GM11168 (cell line): ENCODE results near the gene TBC1D10A.

ENCODE experiments used
- in situ Hi-C: fragments of 300-500 bp; cut with MboI; formaldehyde crosslinking; loops from one replicate; pipeline ENCODE4 v1.12.0; 2022; ENCODE audit warnings: low sequenced_read_pairs; ENCODE audit not compliant: unreplicated experiment

Gene TBC1D10A

GRCh38 chr22:30305519-30305905, 21.2 kb downstream of the TBC1D10A start:
- in situ Hi-C loops: no loop called here

- in situ Hi-C loops: no loop called here
Observed at GRCh38 chr22:30304495-30305244, 22.1 kb downstream of the TBC1D10A start.

DNA sequence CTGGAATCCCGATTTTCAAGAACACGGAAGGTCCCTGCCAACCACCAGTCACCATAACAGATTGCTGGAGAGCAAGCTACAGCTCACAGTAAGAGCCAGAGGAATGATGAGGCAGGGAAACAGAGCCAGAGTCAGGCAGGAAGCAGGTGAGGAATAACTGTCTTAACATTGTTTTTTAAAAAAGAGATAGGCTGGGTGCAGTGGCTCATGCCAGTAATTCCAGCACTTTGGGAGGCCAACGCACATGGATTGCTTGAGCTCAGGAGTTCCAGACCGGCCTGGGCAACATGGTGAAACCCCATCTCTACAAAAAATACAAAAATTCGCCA, 24.0 kb downstream of the TBC1D10A start:
- in situ Hi-C loops: no loop called here

DNA sequence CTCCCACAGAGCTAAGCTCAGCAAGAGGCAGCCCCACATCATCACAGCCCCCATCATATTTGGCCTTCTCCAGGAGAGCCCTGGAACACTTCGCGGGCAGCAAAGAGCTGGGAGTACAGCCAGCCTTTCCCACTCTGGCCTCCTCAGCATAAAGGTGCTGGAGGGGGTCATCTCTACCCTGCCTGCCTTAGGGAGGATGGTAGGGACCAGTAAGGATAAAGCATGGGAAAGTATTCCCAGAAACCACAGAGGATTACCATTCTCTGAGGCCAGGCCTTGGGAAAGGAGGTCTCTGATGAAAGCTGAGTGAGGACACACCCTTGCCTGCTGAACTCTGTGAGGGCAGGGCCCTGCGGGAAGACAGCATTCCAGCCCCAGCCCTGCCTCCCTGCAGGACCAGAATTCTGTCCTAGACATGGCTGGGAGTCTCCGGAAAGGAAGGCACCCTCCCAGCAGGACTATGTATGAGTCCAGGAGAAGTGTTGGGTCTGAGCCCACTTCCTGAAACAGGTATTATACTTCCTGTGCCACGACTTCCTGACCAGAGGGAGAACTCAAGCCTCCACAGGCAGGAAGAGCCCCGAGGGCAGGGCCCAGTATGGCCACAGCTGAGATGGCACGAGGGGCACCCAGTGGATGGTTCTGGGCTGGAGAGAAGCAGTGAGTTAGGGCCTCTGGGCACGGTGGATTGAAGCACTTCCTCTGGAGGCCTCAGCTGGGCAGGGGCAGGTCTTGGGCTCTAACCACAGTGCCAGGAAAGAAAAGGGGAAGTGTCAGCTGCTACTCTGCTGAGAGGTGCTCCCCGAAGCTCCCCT, 24.5 kb downstream of the TBC1D10A start:
- in situ Hi-C loops: no loop called here

DNA sequence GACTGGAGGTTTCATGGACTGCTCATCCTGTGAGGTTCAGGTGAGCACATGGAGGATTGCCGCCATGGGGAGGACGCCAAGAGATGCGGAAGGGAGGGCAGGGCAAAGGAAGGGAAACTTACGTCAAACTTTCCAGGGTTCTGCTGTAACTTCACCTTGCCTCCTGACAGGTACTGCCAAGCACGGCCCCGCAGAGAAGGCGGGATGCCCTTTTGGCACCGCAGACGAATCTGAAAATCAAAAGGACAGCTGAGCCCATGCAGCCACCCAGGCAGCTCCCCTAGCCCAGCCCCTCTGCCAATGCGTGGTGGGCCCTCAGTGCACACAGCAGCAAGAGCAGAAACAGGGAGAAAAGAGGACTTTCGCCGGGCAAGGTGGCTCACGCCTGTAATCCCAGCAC, 27.4 kb downstream of the TBC1D10A start:
- in situ Hi-C loops: no loop called here

- in situ Hi-C loops: no loop called here
Observed at GRCh38 chr22:30297991-30298701, 28.6 kb downstream of the TBC1D10A start.

DNA sequence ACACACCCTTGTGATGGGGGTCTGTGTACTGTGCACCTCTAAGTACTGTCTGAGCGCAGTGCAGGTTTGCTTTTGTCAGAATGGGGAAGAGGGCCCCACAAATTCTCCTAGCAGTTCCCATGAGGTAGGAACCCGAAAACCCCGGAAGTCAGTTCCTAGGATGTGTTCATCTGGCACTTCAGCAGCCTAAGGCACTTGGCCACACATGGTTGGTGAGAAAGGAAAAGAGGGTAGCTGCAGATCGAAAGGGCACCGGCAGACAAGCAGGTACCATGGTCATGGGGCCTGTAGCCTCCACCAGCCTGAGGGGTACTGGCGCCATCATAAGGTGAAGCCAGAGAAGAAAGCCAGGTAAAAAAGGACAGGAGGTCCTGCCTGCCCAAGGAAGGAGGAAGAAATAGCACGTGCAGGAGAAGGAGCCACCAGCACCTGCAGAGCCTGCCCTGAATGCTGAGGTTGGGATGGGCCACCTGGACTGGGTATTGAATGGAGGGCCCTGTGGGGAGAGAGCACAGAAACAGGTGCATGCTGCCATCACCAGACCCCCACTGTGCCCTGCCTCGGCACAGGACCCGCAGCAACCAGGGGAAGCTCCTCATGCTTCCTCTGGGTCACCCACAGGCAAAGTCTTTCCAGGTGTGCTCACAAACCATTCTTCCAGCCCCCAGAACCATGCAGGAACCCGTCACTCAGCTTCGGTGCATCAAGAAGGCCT, 29.3 kb downstream of the TBC1D10A start:
- in situ Hi-C loops: no loop called here

GRCh38 chr22:30296833-30297232, 29.9 kb downstream of the TBC1D10A start:
- in situ Hi-C loops: no loop called here

- in situ Hi-C loops: no loop called here
Observed at GRCh38 chr22:30296324-30296723, 30.4 kb downstream of the TBC1D10A start.

- in situ Hi-C loops: no loop called here
Observed at GRCh38 chr22:30295576-30295975, 31.2 kb downstream of the TBC1D10A start.

GRCh38 chr22:30294830-30295229, 31.9 kb downstream of the TBC1D10A start:
- in situ Hi-C loops: no loop called here

DNA sequence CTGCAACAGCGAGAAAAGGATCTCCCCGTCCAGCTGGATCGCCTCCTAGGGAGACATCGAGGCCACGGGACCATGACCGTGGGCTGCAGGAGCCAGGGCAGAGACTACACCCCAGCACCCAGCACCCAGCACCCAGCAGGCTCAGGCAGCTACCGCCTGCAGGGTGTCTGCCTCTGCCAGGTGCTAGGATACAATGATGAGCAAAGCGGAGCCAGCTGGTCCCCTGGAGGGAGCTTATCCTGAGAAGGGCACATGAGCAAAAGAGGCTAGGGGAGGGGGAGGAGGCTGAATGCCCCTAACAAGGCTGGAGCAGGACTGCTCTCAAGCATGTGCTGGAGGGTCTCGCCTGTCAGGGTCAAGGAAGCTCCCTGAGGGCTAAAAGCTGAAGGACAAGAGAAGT, 32.7 kb downstream of the TBC1D10A start:
- in situ Hi-C loops: no loop called here

DNA sequence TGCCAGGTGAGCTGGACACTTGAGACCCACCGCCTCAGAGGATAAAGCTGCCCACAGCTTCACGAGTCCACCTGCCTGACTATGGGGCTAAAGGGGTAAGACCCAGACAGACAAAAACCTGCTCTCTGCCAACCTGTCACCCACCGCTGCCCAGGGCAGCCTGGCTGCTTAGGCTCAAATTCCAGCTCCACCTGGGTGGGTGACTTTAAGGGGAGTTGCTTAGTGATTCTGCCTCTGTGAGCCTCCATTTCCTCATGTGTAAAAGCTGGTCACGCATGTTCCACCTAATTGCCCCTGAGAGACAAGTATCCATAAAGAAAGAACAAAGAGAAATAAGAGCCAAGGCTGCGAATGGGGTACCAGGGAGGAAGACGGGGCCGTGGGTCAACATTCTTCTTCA, 33.7 kb downstream of the TBC1D10A start:
- in situ Hi-C loops: no loop called here

DNA sequence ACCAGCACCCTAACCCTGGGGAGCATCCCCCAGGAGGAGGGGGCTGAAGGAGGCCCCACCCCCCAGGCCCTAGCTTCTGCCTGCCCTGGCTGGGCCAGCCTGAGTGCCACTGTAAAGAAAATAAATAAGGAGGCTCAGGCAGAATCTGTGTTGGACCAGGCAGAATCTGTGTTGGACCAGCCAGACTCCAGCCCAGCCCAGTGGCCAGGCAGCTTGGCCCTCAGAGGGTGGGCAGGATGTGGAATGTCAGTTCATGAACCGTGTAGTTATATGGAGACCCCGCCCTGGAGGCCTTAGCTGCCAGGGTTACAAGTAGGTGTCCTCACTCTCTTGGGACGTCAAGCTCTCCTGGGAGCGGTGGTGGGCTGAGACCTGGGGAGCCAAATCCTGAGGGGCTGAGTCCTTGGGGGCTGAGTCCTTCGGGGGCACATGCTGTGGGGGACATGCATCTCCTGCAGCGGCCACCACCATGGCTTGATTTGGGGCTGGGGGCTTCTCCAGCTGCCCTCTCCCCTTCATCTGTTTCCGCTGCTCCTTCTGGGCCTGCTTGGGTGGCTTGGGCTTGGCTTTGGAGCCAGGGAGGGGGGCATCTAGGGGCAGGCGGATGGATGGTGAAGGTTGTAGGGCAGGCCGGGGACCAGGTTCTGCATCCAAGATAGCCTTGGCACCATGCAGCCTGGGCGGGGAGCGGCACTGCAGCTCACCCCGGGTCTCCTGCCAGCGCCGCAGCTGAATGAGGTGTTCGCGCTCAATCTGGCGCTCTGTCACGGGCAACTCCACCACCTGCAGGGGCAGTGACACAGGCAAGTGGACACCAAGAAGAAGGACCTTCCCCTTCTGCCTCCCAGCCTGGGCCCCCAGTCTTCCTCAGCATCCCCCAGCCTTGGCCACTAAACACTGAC, 34.4 kb downstream of the TBC1D10A start:
- in situ Hi-C loops: no loop called here

DNA sequence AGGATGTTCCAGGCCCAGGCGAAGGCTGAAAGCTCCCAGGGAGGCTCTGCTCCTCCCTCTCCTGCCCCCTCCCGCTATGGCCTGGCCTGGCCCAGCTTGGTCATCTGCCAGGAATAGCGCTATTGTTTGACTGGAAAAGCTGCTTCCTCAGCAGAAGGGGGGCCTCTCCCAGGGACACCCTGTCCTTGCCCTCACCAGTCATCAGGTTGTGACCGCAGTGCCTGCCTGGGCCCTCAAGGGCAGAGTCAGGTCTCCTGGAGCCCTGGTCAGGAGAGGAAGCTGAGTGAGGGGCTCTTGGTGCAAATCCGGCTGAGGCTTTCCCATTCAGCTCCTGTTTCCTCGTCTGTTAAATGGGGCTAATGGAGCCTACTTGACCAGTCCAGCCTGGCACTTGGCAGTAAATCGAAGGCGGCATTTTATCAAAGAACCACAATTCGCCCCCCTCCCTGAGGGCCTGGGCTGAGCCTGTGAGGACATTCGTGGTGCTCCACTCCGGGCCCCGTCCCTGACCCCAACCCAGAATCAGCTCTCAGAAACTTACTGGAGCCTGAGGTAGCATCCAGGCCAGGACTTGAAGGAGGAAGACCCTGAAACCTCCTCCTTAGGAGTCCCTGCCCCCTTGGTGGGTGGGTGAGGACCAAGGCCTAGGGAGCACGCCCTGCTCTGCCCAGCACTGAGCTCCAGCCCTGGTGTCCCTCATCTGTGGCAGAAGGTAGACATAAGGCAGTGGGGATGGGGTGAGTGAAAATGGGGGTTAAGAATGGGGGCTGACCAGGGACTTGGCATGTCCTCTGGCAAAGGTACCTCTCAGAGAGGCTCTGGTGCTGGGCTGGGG, 35.5 kb downstream of the TBC1D10A start:
- in situ Hi-C loops: no loop called here

DNA sequence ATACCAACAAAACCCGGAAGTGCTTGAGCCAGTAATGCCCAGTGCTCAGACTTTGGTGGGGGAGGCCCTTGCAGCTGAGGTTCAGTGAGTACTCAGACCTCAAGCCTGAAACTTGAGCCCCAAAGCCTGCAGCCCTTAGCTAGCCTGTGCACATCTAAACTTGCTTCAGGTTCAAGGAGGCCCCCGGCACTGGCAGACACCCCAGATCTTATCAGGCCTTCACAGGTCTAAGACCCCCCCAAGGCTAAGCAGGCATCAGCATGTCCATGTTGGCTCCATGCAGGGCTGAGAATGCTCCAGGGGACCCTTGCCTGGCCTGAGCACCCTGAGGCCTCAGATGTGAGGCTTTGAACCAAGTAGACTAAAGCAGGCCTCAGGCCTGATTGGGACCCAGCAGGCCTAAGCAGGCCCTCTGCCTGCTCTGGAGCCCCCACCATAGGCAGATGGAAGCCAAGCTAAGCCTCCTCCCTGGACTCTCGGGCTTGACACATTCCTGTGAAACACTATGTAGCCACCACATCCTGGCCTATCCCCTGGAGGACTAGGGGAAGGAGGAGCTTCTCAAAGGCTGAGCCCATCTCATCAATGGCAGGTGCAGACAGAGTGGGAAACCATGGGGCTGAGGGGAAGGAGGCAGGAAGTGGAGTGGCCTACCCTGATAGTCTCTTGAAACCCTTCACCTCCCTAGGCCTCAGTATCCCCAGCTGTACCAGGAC, 36.2 kb downstream of the TBC1D10A start:
- in situ Hi-C loops: no loop called here

DNA sequence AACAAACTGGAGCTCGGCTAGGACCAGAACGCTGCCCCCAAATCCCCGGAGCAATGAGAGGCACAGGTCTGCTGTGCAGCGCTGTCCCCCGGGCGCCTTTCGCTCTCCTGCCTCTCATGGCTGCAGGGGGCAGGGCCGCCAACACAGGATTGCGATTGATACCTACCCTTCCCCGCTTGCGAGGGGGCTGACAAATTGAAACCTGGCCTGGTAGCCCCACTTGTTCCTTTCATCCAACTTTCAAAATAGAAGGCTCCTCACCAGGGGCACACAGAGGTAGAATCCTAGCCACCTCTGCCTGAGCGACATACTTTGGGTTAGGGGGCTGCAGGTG, 36.8 kb downstream of the TBC1D10A start:
- in situ Hi-C loops: loop anchor here (5.0 kb wide), 1 partner anchor 97 kb away; the partner anchor contains the start of gene RNF215
